B cell (primary cell): ENCODE data around the gene PTPN14. TPM values are rescaled to one million over a fixed set of nuclear protein-coding genes. Genes with fewer than 3 reads are reported as not detected.

Experiments
- ATAC-seq: fragments of 200-7000 bp; cut with Tn5 transposase; one replicate; pipeline ENCODE4 v1.10.0; 2021; ENCODE audit warnings: low read depth, mild to moderate bottlenecking, moderate number of reproducible peaks, moderate library complexity
- CTCF ChIA-PET: fragments of 350-600 bp; sonication (Branson Sonifier 250); formaldehyde crosslinking; loops from one replicate; lab custom pipeline; 2021; ENCODE audit warnings: antibody characterized with exemption, inconsistent platforms; lab: Charles Lee
- POLR2A ChIA-PET: fragments of 350-600 bp; sonication (Branson Sonifier 250); formaldehyde crosslinking; loops from one replicate; lab custom pipeline; 2021; ENCODE audit warnings: antibody characterized with exemption; lab: Charles Lee
- DNase-seq: peaks from one replicate; pipeline ENCODE4 v3.0.0; 2013
- H2AFZ ChIP-seq: 2 replicates; pipeline ENCODE4 v1.6.1; 2012; ENCODE audit warnings: mild to moderate bottlenecking, low read depth, low read length; ENCODE audit not compliant: insufficient read depth, poor library complexity, severe bottlenecking
- H3K27ac ChIP-seq, 2 donors: 1 replicate in 1 of 2; 2 replicates in 1 of 2; pipeline ENCODE4 v1.5.1; 2012 to 2013; ENCODE audit warnings: low read length in 2 of 2, mild to moderate bottlenecking in 2 of 2, moderate library complexity in 1 of 2
- H3K27me3 ChIP-seq, 4 experiments: fragments of 200-600 bp in 1 of 4; sonication (generic) in 1 of 4; replicated peaks in 1 of 4; 1 replicate in 2 of 4; 2 replicates in 2 of 4; pipeline versions ENCODE4 v1.6.1 to v1.7.0; 2013 to 2016; ENCODE audit warnings: low read length in 3 of 4, mild to moderate bottlenecking in 2 of 4, mixed read lengths in 1 of 4, moderate library complexity in 1 of 4; ENCODE audit not compliant: insufficient read depth in 4 of 4, control insufficient read depth in 3 of 4; ENCODE audit errors: control extremely low read depth in 1 of 4
- H3K36me3 ChIP-seq, 2 experiments: replicated peaks in 1 of 2; 1 replicate in 1 of 2; 2 replicates in 1 of 2; pipeline versions ENCODE4 v1.6.1 to v1.7.1; 2013; ENCODE audit warnings: low read length in 1 of 2; ENCODE audit not compliant: insufficient read depth in 2 of 2, control insufficient read depth in 1 of 2; ENCODE audit errors: control extremely low read depth in 1 of 2, extremely low read depth in 1 of 2
- H3K4me1 ChIP-seq, 2 donors: fragments of 200-600 bp in 1 of 2; sonication (generic) in 1 of 2; 1 replicate in 1 of 2; 2 replicates in 1 of 2; pipeline versions ENCODE4 v1.5.1 to v1.6.1; 2013 to 2017; ENCODE audit warnings: low read length in 2 of 2; ENCODE audit not compliant: control insufficient read depth in 2 of 2, insufficient read depth in 2 of 2
- H3K4me2 ChIP-seq: replicated peaks from 2 replicates; pipeline ENCODE3; 2012; ENCODE audit warnings: mild to moderate bottlenecking, low read depth, low read length; ENCODE audit not compliant: poor library complexity, severe bottlenecking
- H3K4me3 ChIP-seq, 5 experiments: fragments of 200-600 bp in 1 of 5; sonication (generic) in 1 of 5; 1 replicate in 3 of 5; 2 replicates in 2 of 5; pipeline versions ENCODE4 v1.5.1 to v1.7.0; 2011 to 2016; ENCODE audit warnings: low read length in 4 of 5, mild to moderate bottlenecking in 4 of 5, low read depth in 2 of 5, control low read depth in 1 of 5, moderate library complexity in 1 of 5; ENCODE audit not compliant: insufficient read depth in 1 of 5; ENCODE audit errors: control extremely low read depth in 1 of 5, extremely low read depth in 1 of 5
- H3K79me2 ChIP-seq: fragments of 200-600 bp; sonication (generic); one replicate; pipeline ENCODE4 v1.6.0; 2016; ENCODE audit warnings: low read length; ENCODE audit not compliant: control insufficient read depth, insufficient read depth
- H3K9ac ChIP-seq: fragments of 200-600 bp; sonication (generic); 2 replicates; pipeline ENCODE4 v1.6.1; 2017; ENCODE audit warnings: mild to moderate bottlenecking, low read length, moderate library complexity
- H3K9me3 ChIP-seq, 3 donors: one replicate each; pipeline versions ENCODE4 v1.6.1 to v1.7.1; 2013; ENCODE audit warnings: low read length in 2 of 3; ENCODE audit not compliant: control insufficient read depth in 2 of 3, insufficient read depth in 1 of 3; ENCODE audit errors: control extremely low read depth in 1 of 3
- H4K20me1 ChIP-seq: 2 replicates; pipeline ENCODE4 v1.6.0; 2012; ENCODE audit warnings: mild to moderate bottlenecking, low read length; ENCODE audit not compliant: insufficient read depth, control insufficient read depth, poor library complexity, severe bottlenecking
- H3K27ac Mint-ChIP-seq: one replicate; pipeline ENCODE4 v1.8.0; 2021; ENCODE audit warnings: mixed read lengths
- H3K27me3 Mint-ChIP-seq: one replicate; pipeline ENCODE4 v1.8.0; 2021; ENCODE audit warnings: mixed read lengths
- H3K4me1 Mint-ChIP-seq: one replicate; pipeline ENCODE4 v1.8.0; 2021; ENCODE audit warnings: mixed read lengths
- H3K4me3 Mint-ChIP-seq: one replicate; pipeline ENCODE4 v1.8.0; 2021; ENCODE audit warnings: mixed read lengths
- H3K9me3 Mint-ChIP-seq: one replicate; pipeline ENCODE4 v1.8.0; 2022; ENCODE audit warnings: mixed read lengths; ENCODE audit not compliant: insufficient read depth
- CTCF ChIP-seq: fragments of 200-600 bp; IDR thresholded peaks from one replicate; pipeline ENCODE4 v1.8.0; 2022; ENCODE audit warnings: antibody characterized with exemption, mild to moderate bottlenecking
- EZH2 ChIP-seq: IDR thresholded peaks from 2 replicates; pipeline ENCODE4 v1.6.1; 2012; ENCODE audit warnings: borderline replicate concordance, low read depth, mild to moderate bottlenecking, moderate library complexity, low read length; ENCODE audit not compliant: insufficient read depth, poor library complexity, severe bottlenecking
- WGBS: methylation state at CpG from one replicate; pipeline ENCODE4 v1.1.5; 2013; ENCODE audit warnings: missing lambda C conversion rate; ENCODE audit not compliant: insufficient coverage; 5-methylcytosine and 5-hydroxymethylcytosine counted together
- intact Hi-C: fragments of 100-400 bp; cut with micrococcal nuclease; formaldehyde crosslinking; loops from one replicate; pipeline ENCODE4 v1.10.0; 2022
- polyA plus RNA-seq: library from polyadenylated mRNA; depleted of rRNA; stranded (reverse); fragments of >200 nt; gene quantifications from 2 replicates; pipeline ENCODE4 v1.2.3, GENCODE V29; 2012
- total RNA-seq, 2 donors: library from RNA; stranded (reverse); fragments of 120-200 nt in 1 of 2; gene quantifications; 1 replicate in 1 of 2; 2 replicates in 1 of 2; pipeline versions ENCODE4 v1.2.3 to v1.2.4, GENCODE V29; 2013 to 2022

Gene PTPN14
- total and polyA plus RNA-seq, 2 donors (not counting 1 experiment from before 2014, with no cell fraction given) = under 0.01 TPM; not detected in 1

GRCh38 chr1:214310777-214311690, 240.4 kb downstream of the PTPN14 start:
- no peaks in the 10 kb centered on the region for H3K79me2 ChIP-seq
- ATAC-seq (no peak), DNase-seq (no peak)
- 83% methylated on average over 6 of the region's 11 CpGs for WGBS
- ChIA-PET CTCF (interaction anchor here (0.8 to 6.1 kb wide), 4 partner anchors 16 to 50 kb away, joined by 3 to 37 read pairs (median 7); no protein-coding TSS in a partner anchor), POLR2A (no interaction called here)
- Mint-ChIP-seq H3K27me3 (no peaks in the 10 kb centered on the region), H3K4me3 (no peak overlapping the region), H3K27ac (no peak overlapping the region), H3K9me3 (no peaks in the 10 kb centered on the region), H3K4me1 (peaks cover 14% of the 10 kb centered on the region)
- TF ChIP-seq CTCF (no peak), EZH2 (no peak)
- H3K4me3 ChIP-seq = peak overlapping the region in 1 of 5 experiments; percentile 3
- no peaks in the 10 kb centered on the region for H3K27me3 ChIP-seq
- H3K9ac ChIP-seq = peak overlapping the region; percentile 28
- no peaks in the 10 kb centered on the region for H4K20me1 ChIP-seq
- peaks cover 0 to 5% of the 10 kb centered on the region in 2 donors for H3K4me1 ChIP-seq
- no peak overlapping the region for H2AFZ ChIP-seq
- intact Hi-C loops = no loop called here
- H3K36me3 ChIP-seq = peaks cover 0 to 13% of the 10 kb centered on the region in 2 experiments
- H3K27ac ChIP-seq = no peak overlapping the region
- H3K4me2 ChIP-seq = peak overlapping the region; percentile 32
- no peaks in the 10 kb centered on the region for H3K9me3 ChIP-seq

GRCh38 chr1:214310010-214310409, 241.4 kb downstream of the PTPN14 start:
- Mint-ChIP-seq H3K27ac (no peak overlapping the region), H3K4me1 (peaks cover 14% of the 10 kb centered on the region), H3K27me3 (no peaks in the 10 kb centered on the region), H3K9me3 (no peaks in the 10 kb centered on the region), H3K4me3 (no peak overlapping the region)
- no peak for DNase-seq
- Histone ChIP-seq H4K20me1 (peaks cover 2% of the 10 kb centered on the region), H3K9me3 (no peaks in the 10 kb centered on the region), H3K4me1 (peaks cover 0 to 5% of the 10 kb centered on the region in 2 donors), H3K27me3 (no peaks in the 10 kb centered on the region), H3K79me2 (no peaks in the 10 kb centered on the region), H3K27ac (no peak overlapping the region), H3K4me2 (no peak overlapping the region), H3K36me3 (peaks cover 0 to 5% of the 10 kb centered on the region in 2 experiments), H3K4me3 (no peak overlapping the region), H3K9ac (no peak overlapping the region), H2AFZ (no peak overlapping the region)
- ChIA-PET CTCF (no interaction called here), POLR2A (no interaction called here)
- 83% methylated on average over 1 of the region's 3 CpGs for WGBS
- intact Hi-C loops = no loop called here
- TF ChIP-seq EZH2 (no peak), CTCF (no peak)
- ATAC-seq = no peak
